Measurements from ENCODE around the gene AFTPH.
A peak's percentile ranks its signal among the peaks of the same experiment; 100 is the strongest.

Gene AFTPH

GRCh38 chr2:64604155-64604554 is 80.0 kb downstream of the AFTPH start:
- TF ChIP-seq MAX (IDR thresholded peaks at IDR 0.05) (no peak), USF1 (IDR thresholded peaks at IDR 0.05) (no peak)

GRCh38 chr2:64605026-64605471 is 80.9 kb downstream of the AFTPH start:
- TF ChIP-seq FOXM1 (IDR thresholded peaks at IDR 0.05; ENCODE audit: borderline replicate concordance, low read depth) (no peak), USF1 (IDR thresholded peaks at IDR 0.05) (no peak), NFIC (IDR thresholded peaks at IDR 0.05) (peak; percentile 65), MAX (IDR thresholded peaks at IDR 0.05) (no peak), CEBPB (IDR thresholded peaks at IDR 0.05) (no peak), TAF1 (IDR thresholded peaks at IDR 0.05; ENCODE audit: low read depth) (no peak), EGR1 (IDR thresholded peaks at IDR 0.05) (no peak), EP300 (IDR thresholded peaks at IDR 0.05; ENCODE audit: borderline replicate concordance) (no peak)

GRCh38 chr2:64605991-64606478 is 81.9 kb downstream of the AFTPH start:
- TF ChIP-seq EGR1 (IDR thresholded peaks at IDR 0.05): no peak
- TF ChIP-seq NFIC (IDR thresholded peaks at IDR 0.05): no peak
- TF ChIP-seq YY1 (IDR thresholded peaks at IDR 0.05; ENCODE audit: low read depth): no peak
- no peak for TF ChIP-seq TEAD4 (IDR thresholded peaks at IDR 0.05)
- no peak for TF ChIP-seq FOXM1 (IDR thresholded peaks at IDR 0.05; ENCODE audit: borderline replicate concordance, low read depth)
- no peak for TF ChIP-seq TAF1 (IDR thresholded peaks at IDR 0.05; ENCODE audit: low read depth)
- TF ChIP-seq CEBPB (IDR thresholded peaks at IDR 0.05): no peak
- TF ChIP-seq REST (IDR thresholded peaks at IDR 0.05; ENCODE audit: low read depth): no peak
- no peak for TF ChIP-seq CREB1 (IDR thresholded peaks at IDR 0.05; ENCODE audit: low read depth)
- TF ChIP-seq EP300 (IDR thresholded peaks at IDR 0.05; ENCODE audit: borderline replicate concordance): no peak
- TF ChIP-seq TCF12 (IDR thresholded peaks at IDR 0.05; ENCODE audit: low read depth): no peak
- no peak for TF ChIP-seq MAX (IDR thresholded peaks at IDR 0.05)

DNA sequence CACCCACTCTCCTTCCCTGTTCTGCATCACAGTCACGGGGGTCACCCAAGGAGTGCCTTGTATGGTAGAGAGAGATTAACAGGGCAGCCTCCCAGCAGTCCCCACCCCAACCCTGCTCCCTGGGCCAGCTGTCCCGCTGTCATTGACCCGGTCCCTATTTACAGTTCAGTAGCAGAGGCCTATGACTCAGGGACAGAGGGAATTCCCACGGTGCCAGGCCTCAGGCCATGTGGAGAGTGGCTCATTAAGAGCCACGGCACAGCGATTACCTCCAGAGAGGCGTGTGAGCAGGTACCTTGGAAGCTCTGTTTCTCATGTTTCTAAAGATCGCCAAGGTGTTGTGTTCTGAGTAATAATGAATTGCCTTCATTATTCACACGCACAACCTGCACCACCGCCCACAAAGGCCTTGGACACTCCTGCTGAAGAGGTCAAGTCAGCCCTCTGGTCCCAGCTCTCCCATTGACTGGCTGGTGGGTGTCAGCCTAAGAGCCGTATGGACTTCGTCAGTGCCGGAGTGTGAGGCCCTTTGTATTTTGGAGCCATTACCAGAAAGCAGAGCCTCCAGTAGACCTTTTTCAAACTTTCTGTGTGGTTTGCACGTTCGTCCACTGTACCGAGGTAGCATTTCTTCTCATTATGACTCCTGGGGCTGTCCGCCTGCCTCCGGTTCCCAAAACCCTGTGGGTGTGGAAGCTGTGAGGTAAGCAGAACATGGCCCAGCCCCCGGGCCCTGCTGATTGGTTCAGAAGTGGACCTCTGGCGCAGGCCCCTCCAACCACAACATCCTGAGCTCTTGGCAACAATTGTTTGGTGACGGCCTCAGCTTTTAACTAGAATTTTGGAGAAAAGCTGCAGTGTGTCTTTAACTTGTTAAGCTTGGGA is 82.6 kb downstream of the AFTPH start:
- TF ChIP-seq MAX (IDR thresholded peaks at IDR 0.05): 0 out of 2 replicates have a peak, but pooled peaks have one; percentile 63
- no peak for TF ChIP-seq YY1 (IDR thresholded peaks at IDR 0.05; ENCODE audit: low read depth)
- TF ChIP-seq EP300 (IDR thresholded peaks at IDR 0.05; ENCODE audit: borderline replicate concordance): no peak
- 0 out of 2 replicates have a peak, but pooled peaks have one; percentile 12 for TF ChIP-seq ZBTB7A (IDR thresholded peaks at IDR 0.05; ENCODE audit: low read depth)
- peak; percentile 70 for TF ChIP-seq TCF12 (IDR thresholded peaks at IDR 0.05; ENCODE audit: low read depth)
- peak; percentile 36; the same call in 1 of the 2 replicates for TF ChIP-seq NFIC (IDR thresholded peaks at IDR 0.05)

DNA sequence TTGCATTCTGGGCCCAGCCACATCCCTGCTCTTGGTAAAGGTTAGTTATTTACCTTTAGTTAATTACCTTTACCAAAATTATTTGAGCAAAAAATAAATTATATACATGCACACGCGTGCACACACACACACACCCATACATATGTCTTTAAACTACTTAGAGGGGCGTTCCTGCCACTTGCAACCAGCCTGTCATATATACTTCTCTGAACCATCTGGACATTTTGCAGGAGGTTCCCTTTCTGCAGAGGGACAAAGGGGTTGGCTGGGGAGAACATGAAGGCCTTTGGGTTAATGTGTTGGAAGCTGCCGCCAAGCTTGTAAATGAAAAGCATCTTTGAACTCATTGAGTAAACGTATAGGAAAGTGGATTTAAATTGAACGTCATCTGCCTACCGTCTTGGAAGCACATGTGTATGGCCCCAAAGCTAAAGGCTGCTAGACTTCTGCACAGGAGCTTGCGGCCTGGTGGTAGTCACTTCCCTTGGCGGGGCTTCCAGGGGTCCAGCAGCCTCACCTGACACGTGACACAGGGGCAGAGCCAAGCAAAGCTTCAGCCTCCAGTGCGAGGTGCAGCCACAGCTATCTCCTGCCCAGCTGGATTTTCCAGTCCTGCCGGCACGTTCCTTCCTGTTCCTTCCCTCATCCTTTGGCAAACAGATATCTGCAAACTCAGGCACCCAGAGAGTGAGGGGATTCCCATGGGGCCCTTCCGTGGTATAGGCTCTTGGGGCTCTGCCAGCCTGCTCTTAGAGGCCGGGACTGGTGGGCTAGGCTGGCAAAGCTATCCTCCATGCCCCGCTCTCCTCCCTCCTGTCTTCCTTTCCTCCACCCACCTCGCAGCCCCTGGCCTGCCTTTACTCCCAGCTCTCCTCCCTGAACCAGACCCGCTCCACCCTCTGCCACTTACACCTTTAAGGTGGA is 83.5 kb downstream of the AFTPH start:
- TF ChIP-seq USF1 (IDR thresholded peaks at IDR 0.05) (peak; percentile 67), FOXM1 (IDR thresholded peaks at IDR 0.05; ENCODE audit: borderline replicate concordance, low read depth) (no peak), YY1 (IDR thresholded peaks at IDR 0.05; ENCODE audit: low read depth) (no peak), TEAD4 (IDR thresholded peaks at IDR 0.05) (no peak)

GRCh38 chr2:64608867-64609226 is 84.7 kb downstream of the AFTPH start:
- TF ChIP-seq RAD21 (IDR thresholded peaks at IDR 0.05; ENCODE audit: low read depth): no peak
- TF ChIP-seq TCF12 (IDR thresholded peaks at IDR 0.05; ENCODE audit: low read depth): no peak
- TF ChIP-seq EP300 (IDR thresholded peaks at IDR 0.05; ENCODE audit: borderline replicate concordance): no peak
- TF ChIP-seq ZBTB7A (IDR thresholded peaks at IDR 0.05; ENCODE audit: low read depth): no peak
- TF ChIP-seq CREB1 (IDR thresholded peaks at IDR 0.05; ENCODE audit: low read depth): no peak
- TF ChIP-seq USF1 (IDR thresholded peaks at IDR 0.05): no peak
- TF ChIP-seq NFIC (IDR thresholded peaks at IDR 0.05): no peak
- TF ChIP-seq YY1 (IDR thresholded peaks at IDR 0.05; ENCODE audit: low read depth): no peak
- no peak for TF ChIP-seq FOXM1 (IDR thresholded peaks at IDR 0.05; ENCODE audit: borderline replicate concordance, low read depth)
- no peak for TF ChIP-seq TAF1 (IDR thresholded peaks at IDR 0.05; ENCODE audit: low read depth)
- no peak for TF ChIP-seq REST (IDR thresholded peaks at IDR 0.05; ENCODE audit: low read depth)
- no peak for TF ChIP-seq TEAD4 (IDR thresholded peaks at IDR 0.05)
- TF ChIP-seq CEBPB (IDR thresholded peaks at IDR 0.05): no peak
- no peak for TF ChIP-seq EGR1 (IDR thresholded peaks at IDR 0.05)
- no peak for TF ChIP-seq MAX (IDR thresholded peaks at IDR 0.05)
